NCI-H1105 (cell line): ENCODE results near the gene CR2.
"Not testable (repeated sequence)": the region's sequence is repeated elsewhere in the genome, so short reads cannot be mapped to it uniquely, and the experiment has no call there.

Source experiments
- DNase-seq: peaks from one replicate; lab custom pipeline; 2025; lab: John Stamatoyannopoulos, UW

The CR2 gene

DNA sequence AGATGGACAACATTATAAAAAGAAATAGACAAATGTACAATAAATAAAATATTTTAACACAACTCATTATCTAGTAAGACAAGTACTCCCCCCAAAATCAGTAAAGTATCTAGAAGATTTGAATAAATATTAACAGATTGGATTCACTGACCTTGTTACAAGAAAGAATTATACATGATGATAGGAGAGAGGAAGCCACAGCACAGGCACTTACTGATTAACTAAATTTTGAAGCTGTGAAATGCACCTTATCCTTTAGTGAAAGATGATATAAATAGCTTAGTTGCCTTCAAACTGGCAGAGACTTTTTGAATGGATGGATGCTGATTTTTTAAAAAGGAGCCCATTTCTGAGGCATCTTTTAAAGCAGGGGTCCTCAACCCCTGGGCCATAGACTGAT is 50.3 kb downstream of the CR2 start:
- no peak for DNase-seq

DNA sequence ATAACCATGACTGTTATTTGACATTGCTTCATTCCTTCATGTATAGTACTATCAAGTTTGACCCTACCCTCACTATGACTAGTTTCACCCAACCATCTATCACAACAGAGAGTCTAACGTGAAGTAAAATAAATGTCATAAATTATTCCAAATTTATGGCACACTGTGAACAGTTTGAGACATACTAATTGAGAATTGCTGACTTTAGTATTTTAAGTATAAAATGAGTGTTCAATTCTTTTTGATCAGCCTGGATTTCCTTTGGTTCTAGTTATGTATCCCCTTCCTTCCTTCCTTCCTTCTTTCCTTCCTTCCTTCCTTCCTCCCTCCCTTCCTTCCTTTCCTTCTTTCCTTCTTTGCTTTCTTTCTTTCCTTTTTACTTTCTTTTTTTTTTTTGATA is 56.3 kb downstream of the CR2 start:
- no peak for DNase-seq

DNA sequence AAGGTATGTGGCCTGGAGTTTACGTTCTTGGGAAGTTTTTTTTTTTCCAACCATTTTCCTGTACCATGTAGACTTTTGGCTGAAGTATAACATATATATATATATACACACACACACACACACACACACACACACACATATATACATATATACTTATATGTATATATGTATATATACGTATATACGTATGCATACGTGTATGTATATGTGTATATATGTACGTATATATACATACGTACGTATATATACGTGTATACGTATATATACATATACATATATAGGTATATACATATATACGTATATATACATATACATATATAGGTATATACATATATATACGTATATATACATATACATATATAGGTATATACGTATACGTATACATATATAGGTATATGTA is 60.8 kb downstream of the CR2 start:
- no peak for DNase-seq

DNA sequence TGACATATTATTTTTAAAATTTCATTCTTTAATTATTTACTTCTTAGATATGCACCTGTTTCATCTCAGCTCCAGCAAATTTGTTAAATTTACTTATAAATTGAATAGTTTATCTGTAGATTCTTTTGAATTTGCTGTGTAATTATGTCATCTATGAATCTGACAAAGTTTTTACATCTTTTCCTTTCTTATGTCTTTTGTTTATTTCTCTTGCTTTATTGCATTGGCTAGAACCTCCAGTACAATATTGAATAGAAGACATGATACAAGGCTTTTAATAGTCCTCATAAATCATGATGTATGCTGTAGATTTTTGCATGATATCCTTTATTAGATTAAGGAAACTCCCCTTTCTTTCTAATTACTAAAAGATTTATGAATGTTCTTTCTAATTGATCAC is 62.6 kb downstream of the CR2 start:
- DNase-seq = no peak

DNA sequence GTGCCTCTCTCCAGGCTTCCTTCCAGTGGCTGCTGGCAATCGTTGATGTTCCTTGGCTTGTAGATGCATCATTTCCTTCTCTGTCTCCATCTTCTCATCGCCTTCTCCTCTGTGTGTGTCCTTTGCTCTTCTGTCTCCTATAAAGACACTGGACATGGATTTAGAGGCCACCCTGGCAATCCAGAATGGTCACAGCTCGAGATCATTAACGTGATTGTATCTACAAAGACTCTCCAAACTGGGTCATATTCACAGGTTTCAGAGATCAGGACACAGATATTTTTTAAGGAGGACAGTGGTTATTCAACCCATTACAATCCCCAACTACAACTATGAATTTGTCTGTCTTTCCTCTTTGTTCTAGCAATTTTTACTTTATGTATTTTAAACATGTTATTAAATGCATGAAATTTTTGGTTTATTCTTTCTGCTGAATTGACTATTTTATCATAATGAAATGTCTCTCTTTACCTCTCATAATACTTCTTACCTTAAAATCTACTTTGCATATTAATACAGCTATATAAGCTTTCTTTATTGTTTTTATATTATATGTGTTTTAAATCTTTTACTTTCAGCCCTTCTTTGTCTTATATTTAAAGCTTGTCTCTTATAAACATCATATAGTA is 64.6 kb downstream of the CR2 start:
- DNase-seq = no peak

DNA sequence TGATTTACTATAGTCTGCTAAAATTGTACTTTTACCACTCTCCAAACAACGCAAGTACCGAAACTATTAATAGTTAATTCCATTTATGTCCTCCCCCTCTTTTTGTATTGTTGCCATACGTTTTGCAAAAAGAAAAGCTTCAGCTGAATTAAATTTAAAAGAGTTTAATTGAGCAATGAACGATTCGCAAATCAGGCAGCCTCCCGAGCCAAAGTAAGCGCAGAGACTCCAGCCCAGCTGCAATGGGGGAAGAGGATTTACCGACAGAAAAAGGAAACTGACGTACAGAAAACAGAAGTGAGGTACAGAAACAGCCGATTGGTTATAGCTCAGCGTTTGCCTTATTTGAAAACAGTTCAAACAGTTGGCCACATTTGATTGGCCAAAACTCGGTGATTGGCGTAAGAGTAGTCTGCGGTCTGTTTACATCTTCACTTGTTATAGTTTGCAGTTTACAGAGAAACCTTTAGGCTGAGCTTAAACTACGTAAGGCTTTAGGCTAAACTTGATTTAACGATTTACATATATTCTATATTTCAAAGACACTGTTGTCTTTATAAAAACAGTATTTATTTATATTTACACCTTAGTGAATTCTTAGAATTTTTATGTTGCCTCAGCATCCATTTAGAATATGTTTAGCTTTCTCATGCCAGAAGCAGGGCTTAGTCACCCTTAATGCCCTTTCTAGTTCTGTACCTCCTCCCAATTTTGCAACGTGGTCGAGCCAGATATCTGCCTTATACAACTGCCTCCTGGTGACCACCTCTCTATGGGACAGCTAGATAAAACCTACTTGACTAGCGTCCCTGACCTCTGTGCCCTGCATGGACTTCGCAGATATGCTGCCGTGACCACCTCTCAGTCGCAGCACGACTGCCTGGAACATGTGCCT is 65.6 kb downstream of the CR2 start:
- DNase-seq = no peak

DNA sequence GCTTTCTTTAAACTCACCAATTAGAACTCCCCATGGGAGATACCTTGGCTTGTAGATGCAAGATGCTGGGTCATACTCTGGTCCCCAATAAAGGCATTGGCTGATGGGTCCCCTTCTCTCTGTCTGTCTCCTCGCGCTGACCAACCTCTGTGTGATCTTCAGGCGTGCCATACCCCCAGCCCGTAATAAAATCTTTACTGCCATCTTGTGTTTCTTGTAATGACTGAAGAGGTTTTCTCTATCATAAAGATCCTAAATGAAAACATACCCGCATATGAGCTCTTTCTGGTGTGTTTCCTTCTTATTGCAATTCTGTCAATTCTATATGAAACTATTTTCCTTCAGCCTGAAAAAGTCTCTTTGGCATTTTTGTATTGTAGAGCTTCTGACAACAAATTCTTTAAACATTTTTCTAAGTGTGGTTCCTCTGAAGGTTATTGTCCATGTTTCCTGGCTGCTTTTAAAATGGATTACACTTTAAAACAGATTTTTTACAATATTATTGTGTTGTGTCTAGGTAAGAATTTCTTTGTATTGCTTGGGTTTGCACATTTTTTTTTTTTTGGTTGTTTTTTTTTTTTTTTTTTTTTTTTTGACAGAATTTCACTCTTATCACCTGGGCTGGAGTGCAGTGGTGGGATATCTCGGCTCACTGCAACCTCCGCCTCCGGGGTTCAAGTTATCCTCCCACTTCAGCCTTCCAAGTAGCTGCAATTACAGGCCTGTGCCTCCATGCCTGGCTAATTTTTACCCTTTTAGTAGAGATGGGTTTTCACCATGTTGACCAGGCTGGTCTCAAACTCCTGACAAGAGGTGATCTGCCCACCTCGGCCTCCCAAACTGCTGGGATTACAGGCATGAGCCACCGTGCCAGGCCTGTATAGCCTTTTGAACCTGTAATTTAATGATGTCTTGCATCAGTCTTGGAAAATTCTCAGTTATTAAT is 66.5 kb downstream of the CR2 start:
- not testable (repeated sequence) for DNase-seq

DNA sequence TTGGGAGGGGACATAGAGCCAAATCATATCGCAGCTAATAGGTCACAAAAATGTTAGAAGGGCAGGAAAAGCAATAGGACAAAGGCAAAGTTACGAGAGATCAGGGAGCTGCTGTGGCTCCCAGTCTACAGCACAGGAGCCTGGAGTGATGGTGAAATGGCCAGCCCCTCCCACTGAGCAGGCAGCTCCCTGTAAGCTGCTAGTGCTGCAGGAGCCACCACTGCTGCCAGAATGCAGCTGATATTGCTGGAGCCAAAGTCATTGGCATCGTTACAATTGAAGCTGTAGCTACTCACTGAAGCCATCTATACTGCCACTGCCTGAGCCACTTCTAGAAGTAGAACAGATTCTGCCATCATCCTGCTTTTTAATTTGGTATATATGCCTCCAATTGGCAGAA is 71.1 kb downstream of the CR2 start:
- DNase-seq = not testable (repeated sequence)

DNA sequence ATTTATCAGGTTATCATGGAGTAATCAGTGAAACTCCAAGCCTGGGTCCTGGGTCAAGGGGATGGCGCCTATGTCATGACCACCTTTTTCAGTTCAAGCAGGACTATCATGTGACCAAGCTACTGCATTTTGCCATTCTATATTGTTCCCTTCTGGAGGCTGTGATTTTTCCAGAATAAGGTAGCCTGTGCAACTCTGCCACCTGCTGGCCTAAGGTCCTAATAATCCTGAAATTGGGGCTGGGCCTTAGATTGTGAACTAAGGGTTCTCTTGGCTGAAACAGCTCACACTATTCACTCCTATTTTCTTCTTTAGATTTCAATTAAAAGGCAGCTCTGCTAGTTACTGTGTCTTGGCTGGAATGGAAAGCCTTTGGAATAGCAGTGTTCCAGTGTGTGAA is 74.3 kb downstream of the CR2 start:
- DNase-seq = not testable (repeated sequence)

DNA sequence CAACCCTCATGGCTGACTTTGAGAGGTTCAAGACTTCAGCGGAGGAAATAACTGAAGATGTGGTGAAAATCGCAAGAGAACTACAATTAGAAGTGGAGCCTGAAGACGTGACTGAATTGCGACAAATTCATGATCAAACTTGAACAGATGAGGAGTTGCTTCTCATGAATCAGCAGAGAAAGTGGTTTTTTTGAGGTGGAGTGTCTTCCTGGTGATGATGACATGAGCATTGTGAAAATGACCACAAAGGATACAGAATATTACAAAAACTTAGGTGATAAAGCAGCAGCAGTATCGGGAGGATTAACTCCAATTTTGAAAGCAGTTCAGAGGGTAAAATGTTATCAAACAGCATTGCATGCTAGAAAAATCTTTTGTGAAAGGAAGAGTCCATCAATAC is 82.1 kb downstream of the CR2 start:
- not testable (repeated sequence) for DNase-seq
